ENCODE data around the gene OR10G4. TPM values are rescaled to one million over a fixed set of nuclear protein-coding genes. Genes with fewer than 3 reads are reported as not detected.
"Not testable (repeated sequence)": the region's sequence is repeated elsewhere in the genome, so short reads cannot be mapped to it uniquely, and the experiment has no call there.

The OR10G4 gene
- total RNA-seq: not detected

GRCh38 chr11:124012697-124013096 is at the start of gene OR10G4:
Gene OR10G4, plus strand, starts transcription at chr11:124012997. Its CDS starts 2,578 bp downstream, at chr11:124015575.
- H3K4me3 ChIP-seq: no peak within 1 kb of the TSS
- TF ChIP-seq POLR2A (IDR thresholded peaks at IDR 0.05) (no peak), CTCF (IDR thresholded peaks at IDR 0.05) (no peak)
- no peaks in the 10 kb centered on the region for H3K4me1 ChIP-seq
- H3K9me3 ChIP-seq: no peaks in the 10 kb centered on the region
- H3K27me3 ChIP-seq: no peaks in the 10 kb centered on the region
- H3K27ac ChIP-seq: no peak within 1 kb of the TSS
- DNase-seq: no peak
- H3K36me3 ChIP-seq: no peaks in the 10 kb centered on the region

- no peaks in the 10 kb centered on the region for H3K4me1 ChIP-seq
- TF ChIP-seq POLR2A (IDR thresholded peaks at IDR 0.05): no peak
- no peak for DNase-seq
Measured at GRCh38 chr11:123973816-123974215, 39.0 kb upstream of the OR10G4 start.

GRCh38 chr11:123976770-123977560 is 35.8 kb upstream of the OR10G4 start:
- no peak for DNase-seq

More at GRCh38 chr11:123973816-123974215, 39.0 kb upstream of the OR10G4 start:
- Histone ChIP-seq H3K36me3 (no peaks in the 10 kb centered on the region), H3K4me3 (no peak overlapping the region), H3K27me3 (no peaks in the 10 kb centered on the region), H3K27ac (no peak overlapping the region), H3K9me3 (no peaks in the 10 kb centered on the region)

GRCh38 chr11:123977731-123978347 is 35.0 kb upstream of the OR10G4 start, which contains the start of gene OR10S1:
Gene OR10S1, minus strand, starts transcription at chr11:123977781. Its CDS starts 117 bp downstream, at chr11:123977664.
- no peaks in the 10 kb centered on the region for H3K4me1 ChIP-seq
- no peak for DNase-seq
- TF ChIP-seq CTCF (IDR thresholded peaks at IDR 0.05): no peak
- no peak for TF ChIP-seq POLR2A (IDR thresholded peaks at IDR 0.05)
- H3K27ac ChIP-seq: no peak within 1 kb of the TSS
- no peaks in the 10 kb centered on the region for H3K27me3 ChIP-seq
- no peaks in the 10 kb centered on the region for H3K9me3 ChIP-seq
- H3K36me3 ChIP-seq: no peaks in the 10 kb centered on the region
- H3K4me3 ChIP-seq: no peak within 1 kb of the TSS

More at GRCh38 chr11:123976770-123977560, 35.8 kb upstream of the OR10G4 start:
- Histone ChIP-seq H3K36me3 (no peaks in the 10 kb centered on the region), H3K27ac (no peak overlapping the region), H3K4me3 (no peak overlapping the region), H3K9me3 (no peaks in the 10 kb centered on the region), H3K4me1 (no peaks in the 10 kb centered on the region), H3K27me3 (no peaks in the 10 kb centered on the region)
- no peak for TF ChIP-seq POLR2A (IDR thresholded peaks at IDR 0.05)
- TF ChIP-seq CTCF (IDR thresholded peaks at IDR 0.05): no peak

- no peak overlapping the region for H3K4me3 ChIP-seq
- H3K27me3 ChIP-seq: no peaks in the 10 kb centered on the region
- H3K4me1 ChIP-seq: no peaks in the 10 kb centered on the region
- H3K9me3 ChIP-seq: no peaks in the 10 kb centered on the region
- no peak overlapping the region for H3K27ac ChIP-seq
- H3K36me3 ChIP-seq: no peaks in the 10 kb centered on the region
- DNase-seq: no peak
- TF ChIP-seq CTCF (IDR thresholded peaks at IDR 0.05): no peak
- no peak for TF ChIP-seq POLR2A (IDR thresholded peaks at IDR 0.05)
Measured at GRCh38 chr11:123979311-123979710, 33.5 kb upstream of the OR10G4 start.

GRCh38 chr11:123995119-123995518 is 17.7 kb upstream of the OR10G4 start, which contains the start of gene OR10G6:
Gene OR10G6, minus strand, starts transcription at chr11:123995161. Its CDS starts 0 bp downstream, at chr11:123995161.
- no peak within 1 kb of the TSS for H3K27ac ChIP-seq
- no peaks in the 10 kb centered on the region for H3K9me3 ChIP-seq
- no peak for DNase-seq
- no peak within 1 kb of the TSS for H3K4me3 ChIP-seq
- no peaks in the 10 kb centered on the region for H3K4me1 ChIP-seq
- no peaks in the 10 kb centered on the region for H3K36me3 ChIP-seq
- no peak for TF ChIP-seq POLR2A (IDR thresholded peaks at IDR 0.05)
- no peak for TF ChIP-seq CTCF (IDR thresholded peaks at IDR 0.05)
- H3K27me3 ChIP-seq: no peaks in the 10 kb centered on the region

- H3K4me3 ChIP-seq, H3K9me3 ChIP-seq, H3K4me1 ChIP-seq, H3K27me3 ChIP-seq, H3K27ac ChIP-seq, H3K36me3 ChIP-seq, DNase-seq: not testable (repeated sequence)
Measured at GRCh38 chr11:124015837-124016236, 3.0 kb downstream of the OR10G4 start.

Data from Peyer's patch (tissue), 4 donors.